HG03097 (cell line): ENCODE results near the gene ASCC3.

ENCODE experiments used
- ATAC-seq: cut with Tn5 transposase; IDR thresholded peaks from one replicate; pipeline ENCODE4 v1.9.1; 2021; ENCODE audit not compliant: unreplicated experiment, low FRiP score

The ASCC3 gene

DNA sequence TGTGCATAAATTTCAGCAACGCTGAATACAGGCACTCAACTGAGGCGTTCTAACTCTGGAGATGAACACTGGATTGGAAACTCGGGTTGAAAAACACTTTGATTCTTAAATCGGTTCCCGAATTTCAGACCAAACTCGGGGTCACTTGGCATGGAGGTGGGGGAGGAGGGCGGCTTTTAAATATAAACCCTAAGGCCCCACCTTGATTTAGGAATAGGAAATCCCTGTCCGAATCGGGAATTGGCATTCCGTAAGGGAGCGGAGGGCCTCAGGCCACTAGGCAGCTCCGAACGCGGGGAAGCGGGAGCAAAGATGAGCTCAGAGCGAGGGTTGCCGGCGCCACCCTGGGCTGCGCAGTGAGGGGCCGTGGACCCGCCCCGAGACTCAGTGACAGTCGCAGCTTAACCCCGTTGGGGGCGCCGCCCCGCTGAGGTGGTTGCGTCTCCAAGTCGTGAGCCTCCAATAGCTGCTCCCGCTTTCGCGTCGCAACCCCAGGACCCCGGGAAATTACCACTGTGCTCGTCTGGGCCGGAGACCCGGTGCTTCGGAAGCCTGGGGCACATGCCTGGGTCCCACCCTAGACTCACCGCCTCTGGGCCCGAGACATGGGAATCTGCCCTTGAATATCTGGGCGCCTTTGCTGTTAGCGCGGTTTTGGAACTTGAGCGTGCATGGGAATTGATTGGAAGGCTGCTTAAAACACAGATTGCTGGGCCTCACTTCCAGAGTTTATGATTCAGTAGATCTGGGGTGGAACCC lies 411.8 kb downstream of the ASCC3 start:
- no peak for ATAC-seq

DNA sequence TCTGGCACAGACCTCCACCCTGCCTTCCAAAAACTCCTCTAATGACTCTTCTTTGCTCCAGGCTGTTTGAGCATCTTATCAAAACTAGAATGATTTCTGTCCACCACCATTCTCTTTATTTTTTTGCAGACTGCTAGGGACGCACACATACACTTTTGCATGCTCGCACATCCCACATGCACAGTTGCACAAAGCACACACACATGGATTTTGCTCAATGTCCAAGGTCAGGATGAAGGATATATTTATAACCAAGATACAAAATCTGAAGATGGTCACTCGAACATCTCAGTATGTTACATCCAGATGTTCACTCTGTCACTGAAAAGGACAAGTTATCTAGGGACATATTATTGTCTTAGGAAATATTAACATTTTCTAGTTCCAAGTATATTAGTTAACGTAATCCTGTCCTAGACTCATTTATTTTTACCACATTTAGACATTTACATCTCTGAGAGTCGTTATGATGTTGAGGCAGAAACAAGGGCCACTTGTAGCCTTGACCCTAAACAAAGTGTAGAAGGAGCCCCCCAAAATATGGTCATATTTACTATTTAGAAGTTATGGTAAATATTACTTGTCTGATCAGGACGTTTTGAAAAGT lies 413.0 kb downstream of the ASCC3 start:
- ATAC-seq: no peak

DNA sequence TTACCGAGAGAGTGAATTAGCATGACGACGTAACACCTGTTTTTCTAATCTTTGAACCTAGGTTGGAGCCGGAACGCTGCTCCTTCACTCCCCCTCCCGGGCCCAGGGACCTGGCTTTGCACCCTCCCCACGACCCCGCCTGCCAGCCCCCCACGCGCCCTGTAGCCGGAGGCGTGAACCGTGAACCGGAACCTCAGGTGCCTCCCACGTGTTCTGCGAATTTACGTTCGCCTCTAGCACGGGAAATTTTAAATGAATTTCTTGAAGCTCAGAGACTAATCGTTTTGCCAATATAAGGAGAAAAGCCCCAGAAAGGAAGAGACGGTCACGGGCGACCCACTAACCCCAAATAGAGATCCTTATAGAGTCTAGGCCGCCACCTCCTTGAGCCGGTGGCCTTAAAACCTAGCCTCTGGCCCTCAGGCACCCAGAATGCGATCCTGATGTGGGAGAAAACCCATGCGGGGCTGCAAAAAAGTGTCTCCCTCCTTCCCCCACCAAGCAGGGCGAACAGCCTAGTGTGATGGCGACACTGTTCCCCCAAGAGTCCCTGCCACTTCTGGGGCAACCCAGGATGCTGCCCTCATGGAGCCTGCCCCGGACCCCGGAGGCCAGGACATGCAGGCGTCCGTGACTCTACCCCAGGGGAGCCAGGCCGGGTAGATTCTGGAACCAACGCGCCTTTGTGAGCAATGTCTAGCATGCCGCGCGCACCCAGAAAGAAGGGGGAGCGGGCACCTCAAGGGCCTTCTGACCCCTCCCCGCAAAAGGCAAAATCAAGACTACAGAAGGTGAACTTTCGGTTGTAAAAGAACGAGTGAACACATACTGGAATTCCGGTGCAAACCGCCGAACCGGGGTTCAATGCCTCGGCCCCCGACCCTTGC lies 413.8 kb downstream of the ASCC3 start:
- ATAC-seq: no peak

DNA sequence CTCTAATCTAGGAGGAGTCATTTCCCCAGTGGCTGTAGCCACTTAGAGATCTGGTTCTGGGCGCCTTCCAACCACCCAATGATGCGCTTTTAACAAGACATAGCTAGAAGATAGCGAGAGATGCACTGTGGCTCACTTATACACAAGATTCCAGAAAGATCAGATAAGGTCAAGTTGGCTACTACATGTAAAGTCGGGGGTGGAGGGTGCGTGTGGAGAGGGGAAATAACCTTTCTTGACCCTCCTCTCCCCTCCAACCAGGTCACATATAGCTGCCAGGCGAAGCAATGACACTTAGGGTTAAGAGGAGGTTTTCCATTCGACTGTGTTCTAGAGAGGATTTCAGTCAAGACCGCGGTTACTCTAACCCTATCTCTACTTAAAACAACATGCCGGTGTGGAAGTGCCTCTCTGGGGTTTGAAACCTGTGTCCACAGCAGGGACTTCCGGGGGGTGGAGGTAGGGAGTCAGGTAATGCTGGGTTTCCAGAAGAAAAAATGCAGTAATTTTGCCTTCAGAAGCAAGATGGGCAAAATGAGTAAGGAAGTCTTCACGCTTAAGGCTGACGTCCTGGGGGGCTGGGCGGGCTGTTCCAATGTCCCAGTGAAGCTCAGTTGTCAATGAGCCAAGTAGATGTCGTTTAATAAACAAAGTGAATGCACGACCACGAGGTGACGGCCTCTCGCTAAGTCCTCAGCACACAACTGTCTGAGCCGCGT lies 414.6 kb downstream of the ASCC3 start:
- no peak for ATAC-seq

DNA sequence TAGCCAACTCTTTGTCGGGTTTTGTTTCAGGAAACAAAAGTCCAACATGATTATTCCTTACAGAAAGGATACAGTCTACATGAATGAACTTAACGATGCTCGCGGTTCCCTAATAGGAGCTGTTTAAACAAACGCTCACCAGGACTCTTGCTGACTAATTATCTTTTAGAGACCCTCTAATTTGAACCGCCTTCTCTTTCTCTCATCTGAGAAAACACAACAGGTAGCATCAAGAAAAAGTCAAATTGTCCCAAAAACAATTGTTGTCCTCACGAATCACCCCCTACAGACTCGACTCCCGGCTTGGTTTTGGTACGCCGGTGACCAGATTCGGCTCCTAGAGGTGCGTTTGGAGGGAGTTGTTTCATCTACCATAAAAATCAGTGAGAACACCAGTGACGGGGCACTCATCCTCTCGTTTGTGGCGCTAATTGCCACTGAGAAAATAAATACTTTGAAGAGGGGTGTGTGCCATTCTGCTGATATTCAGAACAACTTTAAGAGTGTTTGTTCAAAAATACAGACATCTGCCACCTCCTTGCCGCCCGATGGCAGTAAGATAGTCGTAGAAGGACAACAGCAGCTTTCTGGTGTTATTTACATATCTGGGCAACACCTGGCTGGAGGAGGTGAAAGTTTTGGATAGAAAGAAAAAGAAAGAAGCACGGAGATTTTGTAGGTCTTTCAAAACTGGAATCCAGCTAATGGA lies 415.3 kb downstream of the ASCC3 start:
- no peak for ATAC-seq

DNA sequence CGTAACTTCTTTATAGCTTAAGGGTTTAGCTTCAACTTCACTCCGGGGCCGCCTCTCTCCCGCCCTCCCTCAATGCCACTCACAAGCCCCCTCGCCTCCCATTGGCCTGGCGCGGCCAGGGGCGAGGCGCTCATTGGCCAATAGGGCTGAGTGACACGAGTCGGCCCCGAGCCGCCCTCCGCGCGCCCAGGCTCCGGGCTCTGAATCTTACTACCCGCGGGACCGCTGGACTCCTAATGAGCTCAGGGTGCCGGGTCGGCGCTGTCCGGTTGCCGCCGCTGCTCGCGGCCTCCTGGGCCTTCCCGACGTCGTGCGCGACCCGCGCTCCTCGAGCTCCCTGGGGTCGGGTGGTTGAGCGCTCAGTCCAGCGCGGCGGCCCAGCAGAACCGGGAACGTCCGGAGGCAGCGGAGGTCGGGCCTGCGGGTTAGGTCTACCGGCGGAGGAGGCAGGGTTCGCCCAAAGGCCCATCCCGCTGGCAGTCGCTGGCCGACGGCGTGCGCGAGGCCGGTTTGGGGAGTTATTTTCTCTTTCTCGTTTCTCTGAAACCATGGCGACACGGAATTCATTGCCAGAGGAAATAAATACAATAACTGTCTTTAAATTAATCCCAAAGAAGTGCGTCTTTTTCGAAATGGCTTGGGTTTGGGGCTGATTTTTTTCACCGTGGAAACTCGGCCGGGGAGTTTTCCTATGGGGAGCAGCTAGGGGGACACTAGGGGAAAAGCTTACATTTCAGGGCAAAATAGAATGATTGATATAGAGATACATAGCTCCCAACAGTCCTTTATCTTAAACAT lies 416.0 kb downstream of the ASCC3 start, which contains the start of gene SIM1:
TSS of gene SIM1 (minus strand) at position 19 of the 798 bp plus-strand sequence. CDS start 1,453 bp downstream, outside the sequence.
- no peak for ATAC-seq

DNA sequence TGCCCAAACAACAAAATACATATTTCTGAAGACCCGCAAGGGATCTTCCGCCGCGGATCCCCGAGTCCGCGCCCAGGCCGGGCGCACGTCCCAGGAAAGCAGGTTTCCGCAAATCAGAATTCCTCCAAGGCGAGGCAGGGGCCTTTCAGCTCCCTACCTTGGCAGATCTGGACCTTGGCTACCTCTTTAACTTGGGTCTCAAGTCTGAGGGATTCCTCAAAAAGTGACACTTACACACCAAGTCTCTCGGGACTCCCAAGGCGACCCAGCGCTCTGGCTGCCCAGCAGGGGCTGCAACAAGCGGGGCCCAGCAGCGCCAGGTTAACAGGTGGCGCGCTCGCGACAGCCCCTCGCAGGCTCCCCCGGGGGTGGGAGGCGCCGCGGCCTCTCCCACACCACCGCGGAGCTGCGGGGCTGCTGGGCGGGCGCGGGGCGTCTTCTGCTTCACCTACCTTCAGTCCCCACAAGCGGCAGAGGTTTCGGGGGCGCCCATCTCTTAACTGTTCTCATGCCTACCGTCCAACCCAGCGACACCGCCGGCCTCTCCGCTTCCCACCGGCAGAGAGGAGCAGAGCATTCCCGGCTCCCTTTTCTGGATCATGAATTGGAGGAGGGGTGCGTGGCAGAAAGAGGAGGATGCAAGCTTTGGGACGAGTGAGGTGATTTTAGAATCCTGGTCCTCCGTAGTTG lies 416.8 kb downstream of the ASCC3 start:
- no peak for ATAC-seq

DNA sequence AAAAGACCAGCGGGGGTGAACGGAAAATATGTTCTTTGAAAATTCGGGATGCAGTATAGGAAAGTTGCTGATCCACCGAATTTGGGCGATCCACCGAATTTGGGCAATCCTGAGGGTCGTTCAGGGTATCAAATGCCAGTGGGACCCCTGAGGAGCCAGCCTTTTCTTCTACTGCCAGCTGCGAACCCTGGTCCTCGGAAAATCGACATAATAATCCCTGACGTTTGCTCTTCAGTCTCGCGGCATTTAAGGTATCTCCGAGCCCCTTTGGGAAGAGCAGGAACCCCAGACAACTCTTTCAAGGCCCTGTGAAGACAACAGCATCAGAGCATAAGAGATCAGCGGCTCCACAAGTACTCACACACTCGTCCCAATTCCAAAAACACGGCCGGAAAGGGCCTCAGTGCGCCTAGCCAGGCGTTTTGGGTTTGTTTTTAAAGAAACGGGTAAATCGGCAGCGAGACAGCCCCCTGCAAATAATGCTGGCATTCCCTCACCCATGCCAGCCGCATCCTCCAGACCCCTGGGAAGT lies 417.4 kb downstream of the ASCC3 start:
- ATAC-seq: no peak

DNA sequence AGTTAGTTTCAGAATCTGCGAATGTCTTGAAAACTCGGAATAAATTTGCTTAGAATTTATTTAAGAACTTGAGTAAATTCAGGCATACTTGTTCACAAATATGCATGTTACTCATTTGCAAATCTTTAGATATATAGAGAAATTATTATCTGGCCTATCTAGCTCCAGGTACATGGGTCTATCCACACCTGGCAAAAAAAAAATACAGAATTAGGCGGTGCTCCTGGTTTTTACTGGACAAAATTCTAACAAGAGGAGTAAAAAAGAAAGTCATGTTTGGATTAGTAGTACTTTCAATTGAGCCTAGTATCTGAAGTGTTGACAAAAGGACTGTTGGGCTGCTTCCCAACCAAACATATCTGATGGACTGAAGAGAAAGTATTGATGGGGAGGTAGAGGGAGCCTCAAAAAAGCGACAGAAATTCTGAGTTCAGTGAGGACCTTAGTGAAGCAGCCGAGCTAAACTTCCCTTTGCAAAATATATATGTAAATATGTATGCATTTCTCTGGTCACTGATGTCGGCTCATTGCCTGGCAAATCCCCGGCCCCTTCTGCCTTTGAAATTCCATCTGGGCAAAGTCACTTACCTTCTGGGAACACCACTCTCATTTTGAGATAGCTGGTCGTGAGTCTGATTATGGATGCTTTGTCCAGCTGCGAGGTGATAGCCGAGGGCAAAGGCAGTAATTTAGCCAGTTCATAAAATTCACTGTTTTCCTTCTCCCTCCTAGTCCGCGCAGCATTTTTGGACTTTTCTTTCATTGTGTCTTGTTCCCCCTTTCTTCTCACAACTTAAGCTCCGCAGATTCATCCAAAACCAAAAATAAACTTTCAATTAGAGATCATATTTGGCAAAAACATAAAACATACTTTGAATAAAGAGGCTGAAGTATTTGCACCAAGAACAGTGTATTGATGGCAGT lies 418.2 kb downstream of the ASCC3 start:
- ATAC-seq: no peak

DNA sequence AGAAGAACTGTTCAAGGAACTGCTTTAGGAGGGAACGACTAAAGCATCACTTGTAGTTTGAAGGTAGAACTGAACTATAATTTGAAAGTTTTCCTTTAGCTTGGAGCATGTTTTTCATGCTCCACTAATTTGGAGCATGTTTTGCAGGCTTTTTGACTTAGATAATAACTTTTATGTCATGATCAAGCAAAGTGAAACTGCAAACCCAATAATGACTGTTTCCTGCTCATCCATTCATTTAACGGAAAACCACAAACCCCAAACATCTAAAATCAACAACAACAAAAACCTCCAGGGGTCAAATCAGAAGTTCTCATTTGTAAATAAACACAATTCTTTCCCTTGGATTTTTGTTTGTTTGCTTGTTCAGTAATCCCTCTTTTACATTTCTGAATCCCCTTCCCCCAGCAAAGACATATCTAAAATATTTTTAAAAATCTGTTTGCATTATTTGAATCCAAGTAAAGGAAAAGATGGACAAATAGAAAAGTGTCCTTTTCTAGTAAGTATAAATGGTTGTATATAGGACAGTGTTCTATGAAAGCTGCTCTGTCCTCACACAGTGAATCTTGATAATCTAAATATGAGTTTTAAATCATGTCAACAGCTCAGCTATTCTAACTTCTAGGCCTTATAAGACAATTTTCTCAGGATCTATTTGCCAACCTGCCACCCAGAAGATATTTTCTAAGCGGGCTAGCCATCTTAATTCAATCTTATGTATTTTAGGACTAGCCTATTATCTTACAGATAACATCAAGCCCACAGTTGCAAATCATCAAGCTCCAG lies 419.0 kb downstream of the ASCC3 start:
- ATAC-seq: no peak

DNA sequence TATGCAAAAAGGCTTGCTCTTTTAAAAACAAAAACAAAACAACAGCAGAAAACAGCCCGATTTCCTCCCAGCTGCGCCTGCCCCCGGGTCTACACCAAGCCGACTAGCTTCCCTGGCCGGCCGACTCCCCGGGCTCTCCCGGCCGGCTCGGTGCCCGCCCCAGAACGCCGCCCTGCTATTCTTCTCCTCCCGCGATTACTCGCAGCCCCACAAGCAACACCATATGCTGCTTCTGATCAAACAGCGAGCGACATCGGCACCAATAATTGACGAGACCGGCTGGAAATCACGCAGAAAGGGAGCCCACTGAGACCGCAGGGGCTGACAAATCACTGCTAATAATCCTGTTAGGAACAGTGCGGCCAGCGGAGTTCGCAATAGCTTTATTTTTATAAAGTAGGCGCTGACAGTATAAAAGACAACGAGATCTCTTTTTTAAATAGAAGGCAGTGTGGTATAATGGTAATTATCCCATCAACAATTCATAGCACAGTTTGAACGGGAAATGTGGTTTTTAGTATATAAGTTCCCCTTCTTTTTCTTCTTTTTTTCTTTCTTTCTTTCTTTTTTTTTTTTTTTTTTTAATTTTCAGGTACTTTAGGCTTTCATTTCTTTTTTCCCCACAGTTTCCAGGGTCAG lies 419.7 kb downstream of the ASCC3 start:
- no peak for ATAC-seq

DNA sequence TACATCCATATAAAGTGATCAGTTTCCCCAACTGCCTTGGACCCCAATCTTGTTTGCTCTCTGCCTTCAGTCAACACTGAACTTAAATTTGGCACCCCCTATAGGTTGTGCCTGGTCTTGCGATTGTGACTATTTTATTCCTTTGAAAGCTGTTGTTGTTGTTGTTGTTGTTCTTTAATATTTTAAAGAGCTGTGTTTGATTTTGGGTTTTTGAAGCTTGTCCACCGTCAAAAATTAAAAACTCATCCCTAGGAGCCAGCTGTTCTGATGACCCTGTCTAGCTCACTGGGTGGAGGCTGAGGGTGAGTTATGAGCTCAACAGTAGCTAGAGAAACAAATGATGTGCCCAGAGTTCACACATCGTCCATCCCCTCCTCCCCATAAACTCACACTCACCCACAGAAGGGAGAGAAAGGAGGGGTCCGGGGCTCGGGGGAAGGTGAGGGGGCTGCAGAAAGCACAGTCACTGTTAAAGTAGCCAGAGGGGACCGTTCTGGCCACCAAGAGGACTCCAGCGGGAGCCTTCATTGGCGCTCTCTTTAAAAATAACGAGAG lies 420.4 kb downstream of the ASCC3 start:
- no peak for ATAC-seq

DNA sequence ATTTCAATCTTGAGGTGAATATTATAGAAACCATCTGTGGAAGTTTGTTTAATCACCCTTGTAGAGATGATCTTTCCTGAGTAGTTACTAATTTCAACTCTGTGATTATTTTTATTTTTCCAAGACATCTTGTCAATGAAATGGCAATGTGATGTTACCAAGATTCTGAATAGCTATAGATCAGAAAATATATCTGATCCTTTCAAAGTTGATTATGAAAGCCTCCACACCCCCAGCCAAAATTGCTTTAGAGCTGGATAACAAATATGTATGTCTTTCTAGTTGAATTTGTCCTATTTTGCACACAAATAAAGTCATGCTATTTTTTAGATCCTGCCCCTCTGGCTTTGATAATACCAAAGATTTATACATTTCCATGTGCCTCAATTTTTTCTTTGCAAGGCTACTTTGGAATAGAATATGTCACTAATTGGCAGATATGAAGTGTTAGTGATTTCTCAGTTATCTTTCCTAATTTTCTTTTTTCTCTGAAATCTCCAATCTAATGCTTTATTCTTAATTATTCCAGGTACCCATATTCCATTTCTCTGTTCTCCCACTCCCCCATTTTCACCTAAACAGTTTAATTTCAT lies 421.4 kb downstream of the ASCC3 start:
- no peak for ATAC-seq

DNA sequence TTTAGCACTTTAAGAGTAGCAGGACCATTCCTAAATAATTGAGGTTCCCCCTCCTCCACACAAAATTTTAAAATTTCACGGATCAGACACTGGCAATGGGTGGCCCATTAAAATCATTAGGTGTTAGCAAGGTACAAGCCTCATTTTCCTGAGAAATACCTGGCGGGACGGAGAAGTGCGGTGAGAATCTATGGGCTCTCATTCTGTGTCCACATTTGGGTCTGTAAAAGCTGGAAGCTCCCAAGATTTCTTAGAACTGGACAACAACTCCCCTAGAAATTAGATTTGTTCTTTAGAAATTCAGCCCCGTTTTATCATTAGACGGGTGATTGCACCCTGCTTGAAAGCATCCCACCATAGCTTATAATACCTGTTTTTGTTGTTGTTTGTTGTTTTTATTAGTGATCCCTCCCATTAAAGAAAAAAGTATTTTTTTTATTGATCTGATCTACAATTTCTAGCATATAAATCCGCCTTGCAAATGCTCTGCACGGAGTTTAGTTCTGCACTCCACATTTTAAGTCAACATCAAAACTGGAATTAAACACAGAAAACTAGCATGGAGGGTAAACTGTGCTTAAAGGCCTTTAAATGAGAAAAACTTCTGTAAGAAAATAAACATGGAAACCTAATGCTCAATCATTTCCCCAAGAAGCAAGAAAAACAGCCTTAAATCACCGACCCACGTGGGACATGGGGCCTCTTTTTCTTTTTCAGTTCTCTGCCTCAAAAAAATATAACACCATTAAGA lies 422.1 kb downstream of the ASCC3 start:
- no peak for ATAC-seq
